Keratinocyte (primary cell): ENCODE results near the gene PALB2. TPM values are rescaled to one million over a fixed set of nuclear protein-coding genes. Genes with fewer than 3 reads are reported as not detected.

ENCODE experiments used
- DNase-seq: peaks from one replicate; pipeline ENCODE4 v3.0.0-alpha.2; 2011; ENCODE audit warnings: low read depth, missing footprints, low spot score
- FAIRE-seq: peaks from 2 replicates; lab custom pipeline; 2011; peaks lifted over from hg19 to GRCh38; lab: Jason Lieb, UNC
- H2AFZ ChIP-seq: 2 replicates; pipeline ENCODE4 v1.6.0; 2012; ENCODE audit warnings: low read length, control low read depth, inconsistent platforms; ENCODE audit not compliant: control insufficient read depth
- H3K27ac ChIP-seq: 2 replicates; pipeline ENCODE4 v1.5.1; 2011; ENCODE audit warnings: low read length; ENCODE audit not compliant: control insufficient read depth, insufficient read depth
- H3K27me3 ChIP-seq: 3 replicates; pipeline ENCODE4 v1.6.0; 2011; ENCODE audit warnings: low read length; ENCODE audit not compliant: control insufficient read depth, insufficient read depth; ENCODE audit errors: extremely low read depth
- H3K36me3 ChIP-seq, 2 experiments: 2 replicates in 1 of 2; 3 replicates in 1 of 2; pipeline ENCODE4 v1.5.1; 2011; ENCODE audit warnings: low read length in 2 of 2, mild to moderate bottlenecking in 1 of 2; ENCODE audit not compliant: control insufficient read depth in 2 of 2, insufficient read depth in 2 of 2; ENCODE audit errors: extremely low read depth in 1 of 2
- H3K4me1 ChIP-seq: 3 replicates; pipeline ENCODE4 v1.5.1; 2011; ENCODE audit warnings: low read length; ENCODE audit not compliant: control insufficient read depth, insufficient read depth; ENCODE audit errors: extremely low read depth
- H3K4me2 ChIP-seq: 3 replicates; pipeline ENCODE4 v1.6.0; 2011; ENCODE audit warnings: low read depth, low read length; ENCODE audit not compliant: control insufficient read depth, insufficient read depth; ENCODE audit errors: extremely low read depth
- H3K4me3 ChIP-seq, 3 experiments: fragments of 200-600 bp in 1 of 3; sonication (generic) in 1 of 3; 2 replicates in 2 of 3; 3 replicates in 1 of 3; pipeline ENCODE4 v1.5.1; 2011 to 2016; ENCODE audit warnings: low read length in 3 of 3, mild to moderate bottlenecking in 3 of 3, control low read depth in 2 of 3, inconsistent platforms in 1 of 3, low read depth in 1 of 3, mixed read lengths in 1 of 3, mixed run types in 1 of 3, moderate library complexity in 1 of 3; ENCODE audit not compliant: control insufficient read depth in 2 of 3, insufficient read depth in 2 of 3; ENCODE audit errors: extremely low read depth in 1 of 3
- H3K79me2 ChIP-seq: 2 replicates; pipeline ENCODE4 v1.6.0; 2012; ENCODE audit warnings: low read length; ENCODE audit not compliant: control insufficient read depth, insufficient read depth
- H3K9ac ChIP-seq: 3 replicates; pipeline ENCODE4 v1.6.0; 2011; ENCODE audit warnings: low read length; ENCODE audit not compliant: control insufficient read depth, insufficient read depth; ENCODE audit errors: extremely low read depth
- H3K9me1 ChIP-seq: 3 replicates; pipeline ENCODE4 v1.6.0; 2011; ENCODE audit warnings: low read length; ENCODE audit not compliant: control insufficient read depth, insufficient read depth; ENCODE audit errors: extremely low read depth
- H3K9me3 ChIP-seq: 2 replicates; pipeline ENCODE4 v1.5.1; 2012; ENCODE audit warnings: low read depth, low read length; ENCODE audit not compliant: control insufficient read depth
- H4K20me1 ChIP-seq: 3 replicates; pipeline ENCODE4 v1.6.0; 2011; ENCODE audit warnings: low read length; ENCODE audit not compliant: control insufficient read depth, insufficient read depth; ENCODE audit errors: extremely low read depth
- EZH2 ChIP-seq: IDR thresholded peaks from one replicate; pipeline ENCODE4 v1.6.1; 2012; ENCODE audit warnings: inconsistent platforms, mild to moderate bottlenecking, low read length, moderate library complexity
- dilution Hi-C: fragments of 300-500 bp; cut with MboI; formaldehyde crosslinking; loops from one replicate; pipeline ENCODE4 v1.7.0; 2020; ENCODE audit warnings: low sequenced_read_pairs; ENCODE audit not compliant: extremely low pct_ligation_motif_present
- polyA plus RNA-seq, 5 experiments: library from polyadenylated mRNA; depleted of rRNA in 3 of 5; stranded (reverse) in 3 of 5; stranded (forward) in 1 of 5; unstranded in 1 of 5; fragments of >200 nt; gene quantifications; 1 replicate in 1 of 5; 2 replicates in 3 of 5; 3 replicates in 1 of 5; pipeline versions ENCODE4 v1.2.1 to v1.2.3, GENCODE V29; 2011 to 2012; ENCODE audit warnings: missing spikeins in 2 of 5, low read depth in 1 of 5, low replicate concordance in 1 of 5
- TF ChIP-seq, protein P1 (sequence below), 3 experiments: IDR thresholded peaks in 1 of 3; conservative IDR thresholded peaks in 1 of 3; optimal IDR thresholded peaks in 1 of 3; 2 replicates in 2 of 3; 3 replicates in 1 of 3; pipeline versions ENCODE3 to v1.5.1; 2011; ENCODE audit warnings: low read length in 3 of 3, mild to moderate bottlenecking in 3 of 3, moderate library complexity in 2 of 3, control low read depth in 1 of 3, inconsistent platforms in 1 of 3; ENCODE audit not compliant: insufficient read depth in 2 of 3; ENCODE audit errors: extremely low read depth in 1 of 3

The PALB2 gene
- polyA plus RNA-seq, 1 donor (not counting 4 experiments of a cell fraction or from before 2014, with no cell fraction given), result 18.7 TPM

DNA sequence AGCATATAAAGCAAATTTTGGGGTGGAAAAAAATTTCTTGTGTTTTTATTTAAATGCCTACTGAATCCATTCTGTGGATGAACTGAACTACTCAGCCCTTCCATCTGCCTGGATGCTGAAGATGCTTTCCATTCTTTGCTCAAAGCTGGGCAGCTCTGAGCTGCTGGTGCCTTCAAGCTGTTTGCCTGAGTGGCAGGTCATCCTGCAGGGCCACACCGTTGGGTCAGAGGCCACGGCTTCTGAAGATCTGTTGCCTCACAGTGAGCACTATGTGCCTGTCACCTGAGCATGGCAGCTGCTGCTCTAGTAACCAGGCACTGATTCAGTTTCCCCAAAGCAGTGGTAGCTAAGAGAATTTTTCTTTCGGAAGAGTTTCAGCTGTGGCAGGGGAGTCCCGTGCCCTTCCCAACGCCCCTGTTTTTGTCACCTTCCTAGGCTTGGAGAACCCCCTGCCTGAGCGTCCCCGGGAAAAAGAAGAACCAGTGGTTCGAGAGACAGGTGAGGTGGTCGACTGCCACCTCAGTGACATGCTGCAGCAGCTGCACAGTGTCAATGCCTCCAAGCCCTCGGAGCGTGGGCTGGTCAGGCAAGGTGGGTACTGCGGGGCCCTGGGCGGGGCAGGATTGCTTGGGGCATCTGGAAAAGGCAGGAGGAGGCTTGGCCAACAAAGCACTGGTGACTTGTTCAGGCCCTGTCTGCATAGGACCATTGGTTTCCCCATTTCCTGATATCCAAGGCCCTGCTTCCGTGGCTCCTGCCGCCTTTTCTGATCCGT lies 46.1 kb upstream of the PALB2 start:
- Histone ChIP-seq H3K9ac (no peak overlapping the region), H3K79me2 (peaks cover 11% of the 10 kb centered on the region), H3K27me3 (no peaks in the 10 kb centered on the region), H3K4me1 (no peaks in the 10 kb centered on the region), H3K9me3 (no peaks in the 10 kb centered on the region), H3K36me3 (peaks cover 30 to 61% of the 10 kb centered on the region in 2 experiments), H2AFZ (no peak overlapping the region), H3K27ac (no peak overlapping the region), H3K9me1 (no peaks in the 10 kb centered on the region), H4K20me1 (peaks cover 9% of the 10 kb centered on the region), H3K4me2 (no peak overlapping the region), H3K4me3 (no peak overlapping the region)
- no peak for DNase-seq
- TF ChIP-seq, protein P1, sequence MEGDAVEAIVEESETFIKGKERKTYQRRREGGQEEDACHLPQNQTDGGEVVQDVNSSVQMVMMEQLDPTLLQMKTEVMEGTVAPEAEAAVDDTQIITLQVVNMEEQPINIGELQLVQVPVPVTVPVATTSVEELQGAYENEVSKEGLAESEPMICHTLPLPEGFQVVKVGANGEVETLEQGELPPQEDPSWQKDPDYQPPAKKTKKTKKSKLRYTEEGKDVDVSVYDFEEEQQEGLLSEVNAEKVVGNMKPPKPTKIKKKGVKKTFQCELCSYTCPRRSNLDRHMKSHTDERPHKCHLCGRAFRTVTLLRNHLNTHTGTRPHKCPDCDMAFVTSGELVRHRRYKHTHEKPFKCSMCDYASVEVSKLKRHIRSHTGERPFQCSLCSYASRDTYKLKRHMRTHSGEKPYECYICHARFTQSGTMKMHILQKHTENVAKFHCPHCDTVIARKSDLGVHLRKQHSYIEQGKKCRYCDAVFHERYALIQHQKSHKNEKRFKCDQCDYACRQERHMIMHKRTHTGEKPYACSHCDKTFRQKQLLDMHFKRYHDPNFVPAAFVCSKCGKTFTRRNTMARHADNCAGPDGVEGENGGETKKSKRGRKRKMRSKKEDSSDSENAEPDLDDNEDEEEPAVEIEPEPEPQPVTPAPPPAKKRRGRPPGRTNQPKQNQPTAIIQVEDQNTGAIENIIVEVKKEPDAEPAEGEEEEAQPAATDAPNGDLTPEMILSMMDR (optimal IDR thresholded peaks at IDR 0.05 in 1 of 3, IDR thresholded peaks at IDR 0.05 in 1 of 3, conservative IDR thresholded peaks at IDR 0.05 in 1 of 3; ENCODE audit: extremely low read depth in 1 of 3, insufficient read depth in 2 of 3, low read length in 3 of 3), result no peak
- TF ChIP-seq EZH2, result no peak
- FAIRE-seq, result no peak
- dilution Hi-C loops, result no loop called here

DNA sequence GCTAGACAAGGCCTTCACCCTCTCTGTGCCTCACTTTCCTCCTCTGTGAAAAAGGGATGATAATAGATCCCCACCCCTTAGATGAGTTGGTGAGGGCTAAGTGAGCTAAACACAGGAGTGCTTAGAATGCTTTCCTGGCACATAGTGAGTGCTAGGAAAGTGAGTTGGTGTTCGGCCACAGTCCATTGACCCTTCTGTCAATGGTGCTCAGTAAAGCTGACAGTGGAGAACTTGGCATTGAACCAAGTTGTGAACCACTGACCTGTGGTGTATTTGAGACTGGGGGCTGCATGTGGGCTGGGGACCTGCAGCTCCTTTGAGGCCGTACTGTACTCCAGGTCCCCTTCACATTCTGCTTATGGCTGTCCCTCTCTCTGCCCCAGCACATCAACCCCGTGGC lies 42.4 kb upstream of the PALB2 start:
- Histone ChIP-seq H3K27ac (no peak overlapping the region), H3K9me3 (no peaks in the 10 kb centered on the region), H3K4me1 (peaks cover 18% of the 10 kb centered on the region), H3K79me2 (peaks cover 46% of the 10 kb centered on the region), H3K9ac (no peak overlapping the region), H2AFZ (no peak overlapping the region), H3K9me1 (no peaks in the 10 kb centered on the region), H3K4me2 (no peak overlapping the region), H3K27me3 (no peaks in the 10 kb centered on the region), H4K20me1 (peaks cover 12% of the 10 kb centered on the region), H3K4me3 (no peak overlapping the region), H3K36me3 (peaks cover 25 to 62% of the 10 kb centered on the region in 2 experiments)
- DNase-seq (no peak), FAIRE-seq (no peak)
- dilution Hi-C loops, result no loop called here
- TF ChIP-seq EZH2, result no peak
